Motor neuron (in vitro differentiated cells): ENCODE results near the gene BRINP1. TPM values are rescaled to one million over a fixed set of nuclear protein-coding genes. Genes with fewer than 3 reads are reported as not detected.
"Not testable (repeated sequence)": the region's sequence is repeated elsewhere in the genome, so short reads cannot be mapped to it uniquely, and the experiment has no call there.

ENCODE experiments used
- ATAC-seq, 8 experiments: fragments of 200-7000 bp; cut with Tn5 transposase; replicated peaks in 6 of 8; 2 replicates each; pipeline ENCODE4 v1.8.0; 2021; ENCODE audit warnings: mild to moderate bottlenecking in 8 of 8, moderate library complexity in 8 of 8
- H3K27ac ChIP-seq, 2 donors: fragments of 250-450 bp; sonication (Bioruptor Pico); 2 replicates each; pipeline ENCODE4 v1.9.0; 2021; ENCODE audit warnings: antibody characterized with exemption in 2 of 2, mild to moderate bottlenecking in 2 of 2, moderate library complexity in 1 of 2
- H3K4me1 ChIP-seq, 2 donors: fragments of 250-450 bp; sonication (Bioruptor Pico); replicated peaks in 1 of 2; 2 replicates each; pipeline ENCODE4 v1.6.1; 2021; ENCODE audit warnings: antibody characterized with exemption in 2 of 2, mild to moderate bottlenecking in 2 of 2, moderate library complexity in 1 of 2
- H3K4me3 ChIP-seq, 5 donors: fragments of 250-450 bp; sonication (Bioruptor Pico); 2 replicates each; pipeline ENCODE4 v1.9.0; 2021; ENCODE audit warnings: antibody characterized with exemption in 5 of 5, mild to moderate bottlenecking in 5 of 5, moderate library complexity in 4 of 5
- WGBS, 10 experiments: fragments of 450-650 bp; shearing (Covaris generic); methylation state at CpG; one replicate each; pipeline ENCODE4 v1.0.0; 2022; 5-methylcytosine and 5-hydroxymethylcytosine counted together
- in situ Hi-C, 9 experiments: fragments of 400-800 bp; cut with MboI; loops; one replicate each; pipeline ENCODE4 v1.15.0; 2021; ENCODE audit warnings: low sequenced_read_pairs in 9 of 9, low pct_unique_long_range_greater_than_20kb in 2 of 9; ENCODE audit not compliant: unreplicated experiment in 9 of 9
- total RNA-seq, 8 experiments: library from RNA; unstranded; fragments of 300-600 nt; gene quantifications; 2 replicates each; pipeline versions ENCODE4 v1.2.3 to v1.2.4, GENCODE V29; 2022

The BRINP1 gene
- total RNA-seq, 8 experiments from 2014 or later = 4.5 to 43.6 (median 13.1) TPM

GRCh38 chr9:119216651-119217331, 152.4 kb downstream of the BRINP1 start:
- Histone ChIP-seq H3K4me1 (peaks cover 25 to 48% of the 10 kb centered on the region in 2 donors), H3K27ac (no peak overlapping the region), H3K4me3 (no peak overlapping the region)
- ATAC-seq = peak in 6 of 8 experiments; percentile 54 to 90 (median 77)
- 12 to 90% (median 55%) methylated on average over 2 to 8 of the region's 8 CpGs for WGBS, 10 experiments
- in situ Hi-C loops = no loop called here

GRCh38 chr9:119215651-119216050, 153.6 kb downstream of the BRINP1 start:
- H3K4me3 ChIP-seq = no peak overlapping the region
- H3K27ac ChIP-seq = no peak overlapping the region
- 0 to 100% (median 87%) methylated on average over 1 to 2 of the region's 2 CpGs; no CpG with 5 or more reads in 5 of the 10 experiments for WGBS, 10 experiments
- ATAC-seq = no peak
- in situ Hi-C loops = no loop called here
- H3K4me1 ChIP-seq = peaks cover 25 to 37% of the 10 kb centered on the region in 2 donors

GRCh38 chr9:119213471-119213870, 155.8 kb downstream of the BRINP1 start:
- in situ Hi-C loops = no loop called here

GRCh38 chr9:119197893-119198607, 171.2 kb downstream of the BRINP1 start:
- ATAC-seq = no peak
- 23 to 97% (median 91%) methylated on average over 4 to 7 of the region's 7 CpGs for WGBS, 10 experiments

More at GRCh38 chr9:119213471-119213870, 155.8 kb downstream of the BRINP1 start:
- peak in 7 of 8 experiments; percentile 32 to 82 (median 52) for ATAC-seq
- peaks cover 25 to 31% of the 10 kb centered on the region in 2 donors for H3K4me1 ChIP-seq
- H3K4me3 ChIP-seq = no peak overlapping the region
- 0 to 50% (median 14%) methylated on average over 1 of the region's 1 CpG; no CpG with 5 or more reads in 4 of the 10 experiments for WGBS, 10 experiments
- no peak overlapping the region for H3K27ac ChIP-seq

GRCh38 chr9:119195521-119195920, 173.7 kb downstream of the BRINP1 start:
- Histone ChIP-seq H3K4me3 (no peak overlapping the region), H3K4me1 (no peaks in the 10 kb centered on the region), H3K27ac (no peak overlapping the region)
- 13 to 83% (median 33%) methylated on average over 1 to 2 of the region's 2 CpGs; no CpG with 5 or more reads in 1 of the 10 experiments for WGBS, 10 experiments
- no peak for ATAC-seq
- in situ Hi-C loops = no loop called here

More at GRCh38 chr9:119197893-119198607, 171.2 kb downstream of the BRINP1 start:
- Histone ChIP-seq H3K4me1 (no peaks in the 10 kb centered on the region), H3K4me3 (no peak overlapping the region), H3K27ac (no peak overlapping the region)
- in situ Hi-C loops = no loop called here

- in situ Hi-C loops = no loop called here
- Histone ChIP-seq H3K4me3 (no peak overlapping the region), H3K27ac (no peak overlapping the region), H3K4me1 (no peaks in the 10 kb centered on the region)
- 10 to 100% (median 70%) methylated on average over 1 to 3 of the region's 3 CpGs; no CpG with 5 or more reads in 2 of the 10 experiments for WGBS, 10 experiments
- no peak for ATAC-seq
Measured at GRCh38 chr9:119185298-119185697, 183.9 kb downstream of the BRINP1 start.

- 36 to 100% (median 60%) methylated on average over 1 to 3 of the region's 3 CpGs; no CpG with 5 or more reads in 3 of the 10 experiments for WGBS, 10 experiments
- H3K27ac ChIP-seq = no peak overlapping the region
- no peak overlapping the region for H3K4me3 ChIP-seq
- H3K4me1 ChIP-seq = no peaks in the 10 kb centered on the region
- in situ Hi-C loops = no loop called here
- ATAC-seq = no peak
Measured at GRCh38 chr9:119184265-119184936, 184.8 kb downstream of the BRINP1 start.

- Histone ChIP-seq H3K4me3 (no peak overlapping the region), H3K4me1 (peaks cover 0 to 2% of the 10 kb centered on the region in 2 donors), H3K27ac (no peak overlapping the region)
- peak in 4 of 8 experiments; percentile 7 to 40 (median 32) for ATAC-seq
- in situ Hi-C loops = no loop called here
Measured at GRCh38 chr9:119181561-119181960, 187.7 kb downstream of the BRINP1 start.

- Histone ChIP-seq H3K4me3 (no peak overlapping the region), H3K27ac (no peak overlapping the region), H3K4me1 (peaks cover 0 to 2% of the 10 kb centered on the region in 2 donors)
- WGBS, 10 experiments = 0 to 100% (median 75%) methylated on average over 2 to 3 of the region's 3 CpGs; no CpG with 5 or more reads in 1 of the 10 experiments
- peak in 3 of 8 experiments; percentile 59 to 79 (median 76) for ATAC-seq
- in situ Hi-C loops = no loop called here
Measured at GRCh38 chr9:119180897-119181296, 188.3 kb downstream of the BRINP1 start.

GRCh38 chr9:119179701-119180100, 189.5 kb downstream of the BRINP1 start:
- Histone ChIP-seq H3K27ac (no peak overlapping the region), H3K4me3 (no peak overlapping the region), H3K4me1 (peaks cover 0 to 2% of the 10 kb centered on the region in 2 donors)
- in situ Hi-C loops = no loop called here
- 62 to 100% (median 79%) methylated on average over 1 to 3 of the region's 3 CpGs; no CpG with 5 or more reads in 7 of the 10 experiments for WGBS, 10 experiments
- peak in 1 of 8 experiments; percentile 23 for ATAC-seq

GRCh38 chr9:119177196-119177595, 192.0 kb downstream of the BRINP1 start:
- peak in 7 of 8 experiments; percentile 16 to 87 (median 46) for ATAC-seq
- Histone ChIP-seq H3K27ac (no peak overlapping the region), H3K4me1 (peaks cover 0 to 2% of the 10 kb centered on the region in 2 donors), H3K4me3 (no peak overlapping the region)
- WGBS, 10 experiments = 20 to 91% (median 54%) methylated on average over 1 to 9 of the region's 9 CpGs; no CpG with 5 or more reads in 4 of the 10 experiments
- in situ Hi-C loops = no loop called here

GRCh38 chr9:119175581-119175980, 193.7 kb downstream of the BRINP1 start:
- ATAC-seq = peak in 2 of 8 experiments; percentile 73
- in situ Hi-C loops = no loop called here
- WGBS, 10 experiments = 0 to 100% (median 83%) methylated on average over 1 of the region's 1 CpG; no CpG with 5 or more reads in 3 of the 10 experiments

GRCh38 chr9:119169222-119169621, 200.0 kb downstream of the BRINP1 start:
- Histone ChIP-seq H3K27ac (peak overlapping the region in 1 of 2 donors; percentile 1), H3K4me3 (peak overlapping the region in 4 of 5 donors; percentile 1 to 24 (median 14))
- in situ Hi-C loops, H3K4me1 ChIP-seq, ATAC-seq: not testable (repeated sequence)
- WGBS, 10 experiments = 10 to 59% (median 28%) methylated on average over 1 to 5 of the region's 27 CpGs; no CpG with 5 or more reads in 6 of the 10 experiments

More at GRCh38 chr9:119175581-119175980, 193.7 kb downstream of the BRINP1 start:
- H3K27ac ChIP-seq = no peak overlapping the region
- peaks cover 0 to 2% of the 10 kb centered on the region in 2 donors for H3K4me1 ChIP-seq
- H3K4me3 ChIP-seq = no peak overlapping the region
